ENCODE results near the gene ITM2B.

Gene ITM2B

DNA sequence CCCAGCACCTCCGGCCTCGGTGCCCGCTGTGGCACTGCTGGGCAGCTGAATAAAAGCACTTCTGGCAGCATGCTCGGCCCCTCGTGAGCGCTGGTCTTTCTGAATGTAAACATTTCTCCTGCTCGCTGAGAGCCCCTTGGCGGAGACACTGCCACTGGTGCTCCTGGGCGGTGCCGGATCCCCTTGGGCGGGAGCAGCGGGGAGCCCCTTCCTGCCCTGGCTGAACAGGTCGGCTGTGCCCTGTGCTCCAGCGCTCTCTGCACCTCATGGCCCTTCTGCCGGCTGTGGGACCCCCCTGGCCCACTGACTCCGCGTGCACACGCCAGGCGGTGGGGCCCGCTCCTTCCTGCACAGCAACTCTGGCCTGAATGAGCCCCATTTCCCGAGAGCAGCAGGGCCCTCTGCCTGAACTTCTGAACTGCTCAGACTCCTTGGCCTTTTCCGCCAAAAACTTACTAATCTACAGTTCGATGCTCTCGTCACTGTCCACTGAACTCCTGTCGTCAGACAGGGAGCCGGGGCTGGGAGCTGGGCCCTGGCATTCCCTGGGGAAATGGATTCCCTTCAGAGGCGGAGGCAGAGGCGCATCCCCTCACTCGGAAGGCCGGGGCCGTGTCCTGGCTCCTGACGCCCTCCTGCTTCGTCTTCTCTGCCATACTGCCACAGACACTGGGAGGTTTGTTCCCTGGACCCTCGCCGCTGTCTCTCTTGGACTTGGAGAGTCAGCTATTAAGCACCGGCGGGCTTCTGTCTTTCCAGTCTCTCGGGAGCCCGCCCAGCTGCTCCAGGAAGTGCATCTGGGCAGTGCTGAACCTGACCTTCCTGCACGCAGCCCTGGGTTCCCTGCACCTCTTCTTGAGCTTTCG, 84.7 kb downstream of the ITM2B start:
- H3K36me3 ChIP-seq (ENCODE audit: insufficient read depth, low read length) = no peaks in the 10 kb centered on the region
- H3K4me3 ChIP-seq (ENCODE audit: low read depth in 1 of 2, low read length in 2 of 2) = peak overlapping the region in 1 of 2 donors; percentile 45

DNA sequence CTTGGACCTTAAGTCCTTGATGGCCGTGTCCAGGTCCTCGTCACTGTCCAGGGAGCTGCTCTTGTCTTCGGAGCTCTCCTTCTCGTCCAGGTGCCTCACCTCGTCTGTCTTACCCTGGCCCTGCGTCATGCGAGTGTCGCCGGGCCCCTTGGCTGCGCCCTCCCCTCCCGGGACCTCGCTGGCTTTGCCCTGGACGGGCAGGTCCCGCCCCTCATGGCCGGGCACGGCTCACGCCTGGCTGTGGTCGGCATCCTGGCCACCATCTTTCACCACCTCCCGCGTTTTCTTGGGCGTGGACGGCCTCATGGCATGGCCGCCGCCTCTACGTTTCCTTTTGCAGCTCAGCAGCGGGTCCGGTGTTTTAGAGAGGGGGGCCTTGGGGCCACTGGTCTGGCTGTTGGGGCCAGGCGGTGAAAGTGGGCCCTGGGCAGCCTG, 85.4 kb downstream of the ITM2B start:
- no peaks in the 10 kb centered on the region for H3K4me1 ChIP-seq (ENCODE audit: insufficient read depth, low read length)
- H3K36me3 ChIP-seq (ENCODE audit: insufficient read depth, low read length) = no peaks in the 10 kb centered on the region
- H3K27me3 ChIP-seq (ENCODE audit: control insufficient read depth in 1 of 2, insufficient read depth in 2 of 2, low read length in 2 of 2) = no peaks in the 10 kb centered on the region
- no peak overlapping the region for H3K27ac ChIP-seq (ENCODE audit: low read depth, low read length)
- peaks cover 6% of the 10 kb centered on the region for H3K9me3 ChIP-seq (ENCODE audit: low read length)
- peak overlapping the region in 1 of 2 donors; percentile 45 for H3K4me3 ChIP-seq (ENCODE audit: low read depth in 1 of 2, low read length in 2 of 2)
- H3K9ac ChIP-seq (ENCODE audit: low read length) = no peak overlapping the region

More for the DNA sequence above, 84.7 kb downstream of the ITM2B start:
- H3K9me3 ChIP-seq (ENCODE audit: low read length) = peaks cover 6% of the 10 kb centered on the region
- H3K9ac ChIP-seq (ENCODE audit: low read length) = no peak overlapping the region
- H3K27me3 ChIP-seq (ENCODE audit: control insufficient read depth in 1 of 2, insufficient read depth in 2 of 2, low read length in 2 of 2) = no peaks in the 10 kb centered on the region
- H3K4me1 ChIP-seq (ENCODE audit: insufficient read depth, low read length) = no peaks in the 10 kb centered on the region
- no peak overlapping the region for H3K27ac ChIP-seq (ENCODE audit: low read depth, low read length)

DNA sequence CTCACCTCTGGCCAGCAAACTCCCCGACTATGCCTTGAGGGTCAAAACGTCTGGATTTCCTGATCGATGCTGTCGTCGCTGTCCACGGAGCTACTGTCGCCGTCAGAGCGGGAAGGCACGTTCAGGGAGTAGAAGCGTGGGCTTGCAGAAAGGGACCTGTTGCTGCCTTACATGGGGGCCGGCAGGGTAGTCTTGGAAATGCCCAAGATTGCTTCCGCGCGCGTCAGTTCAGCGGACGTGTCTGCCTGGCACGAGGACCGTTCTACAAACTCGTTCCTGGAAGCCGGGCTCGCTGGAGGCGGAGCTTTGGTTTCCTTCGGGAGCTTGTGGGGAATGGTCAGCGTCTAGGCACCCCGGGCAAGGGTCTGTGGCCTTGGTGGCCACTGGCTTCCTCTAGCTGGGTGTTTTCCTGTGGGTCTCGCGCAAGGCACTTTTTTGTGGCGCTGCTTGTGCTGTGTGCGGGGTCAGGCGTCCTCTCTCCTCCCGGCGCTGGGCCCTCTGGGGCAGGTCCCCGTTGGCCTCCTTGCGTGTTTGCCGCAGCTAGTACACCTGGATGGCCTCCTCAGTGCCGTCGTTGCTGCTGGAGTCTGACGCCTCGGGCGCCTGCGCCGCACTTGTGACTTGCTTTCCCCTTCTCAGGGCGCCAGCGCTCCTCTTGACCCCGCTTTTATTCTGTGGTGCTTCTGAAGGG, 86.0 kb downstream of the ITM2B start:
- H3K27me3 ChIP-seq (ENCODE audit: control insufficient read depth in 1 of 2, insufficient read depth in 2 of 2, low read length in 2 of 2) = no peaks in the 10 kb centered on the region
- H3K36me3 ChIP-seq (ENCODE audit: insufficient read depth, low read length) = no peaks in the 10 kb centered on the region
- H3K4me3 ChIP-seq (ENCODE audit: low read depth in 1 of 2, low read length in 2 of 2) = peak overlapping the region in 1 of 2 donors; percentile 45

More for the DNA sequence above, 86.0 kb downstream of the ITM2B start:
- Histone ChIP-seq H3K27ac (ENCODE audit: low read depth, low read length) (no peak overlapping the region), H3K4me1 (ENCODE audit: insufficient read depth, low read length) (no peaks in the 10 kb centered on the region), H3K9me3 (ENCODE audit: low read length) (peaks cover 6% of the 10 kb centered on the region), H3K9ac (ENCODE audit: low read length) (no peak overlapping the region)
